RWPE2 (cell line): ENCODE results near the gene OR5M11.

Experiments used
- ATAC-seq: fragments of 200-7000 bp; cut with Tn5 transposase; 3 replicates; pipeline ENCODE4 v1.9.1; 2021; ENCODE audit warnings: low read depth
- DNase-seq: peaks from one replicate; pipeline ENCODE4 v3.0.0-alpha.2; 2020; ENCODE audit warnings: low spot score
- H3K27ac ChIP-seq: fragments of 450-650 bp; 2 replicates; pipeline ENCODE4 v1.5.1; 2017; ENCODE audit warnings: mild to moderate bottlenecking; ENCODE audit not compliant: poor library complexity, severe bottlenecking
- H3K27me3 ChIP-seq: fragments of 250-450 bp; sonication (Bioruptor Pico); 2 replicates; pipeline ENCODE4 v1.5.1; 2021; ENCODE audit warnings: mild to moderate bottlenecking, moderate library complexity; ENCODE audit not compliant: insufficient read depth, poor library complexity, severe bottlenecking
- H3K36me3 ChIP-seq: fragments of 250-450 bp; sonication (Bioruptor Pico); 2 replicates; pipeline ENCODE4 v1.5.1; 2020; ENCODE audit warnings: low read depth, mild to moderate bottlenecking, moderate library complexity
- H3K4me1 ChIP-seq: fragments of 250-450 bp; sonication (Bioruptor Pico); 2 replicates; pipeline ENCODE4 v1.5.1; 2021; ENCODE audit warnings: mild to moderate bottlenecking, moderate library complexity; ENCODE audit not compliant: insufficient read depth, poor library complexity, severe bottlenecking
- H3K4me3 ChIP-seq: fragments of 250-450 bp; sonication (Bioruptor Pico); 2 replicates; pipeline ENCODE4 v1.5.1; 2021; ENCODE audit warnings: mild to moderate bottlenecking, moderate library complexity; ENCODE audit not compliant: severe bottlenecking
- H3K9me3 ChIP-seq: fragments of 250-450 bp; sonication (Bioruptor Pico); 2 replicates; pipeline ENCODE4 v1.5.1; 2021; ENCODE audit warnings: mild to moderate bottlenecking, moderate library complexity; ENCODE audit not compliant: severe bottlenecking
- CTCF ChIP-seq: fragments of 450-650 bp; IDR thresholded peaks from one replicate; pipeline ENCODE4 v1.5.1; 2017; ENCODE audit warnings: mild to moderate bottlenecking, moderate library complexity; ENCODE audit not compliant: poor library complexity, severe bottlenecking

The OR5M11 gene

GRCh38 chr11:56509439-56509838 lies 33.6 kb downstream of the OR5M11 start:
- no peak for TF ChIP-seq CTCF
- no peaks in the 10 kb centered on the region for H3K27me3 ChIP-seq
- no peak for ATAC-seq

GRCh38 chr11:56497010-56497409 lies 46.0 kb downstream of the OR5M11 start:
- no peak overlapping the region for H3K4me3 ChIP-seq
- no peaks in the 10 kb centered on the region for H3K9me3 ChIP-seq
- no peaks in the 10 kb centered on the region for H3K4me1 ChIP-seq
- no peak for ATAC-seq
- H3K36me3 ChIP-seq = no peaks in the 10 kb centered on the region
- no peak for DNase-seq
- TF ChIP-seq CTCF = no peak
- H3K27ac ChIP-seq = no peak overlapping the region
- no peaks in the 10 kb centered on the region for H3K27me3 ChIP-seq

More at GRCh38 chr11:56509439-56509838, 33.6 kb downstream of the OR5M11 start:
- no peaks in the 10 kb centered on the region for H3K4me1 ChIP-seq
- no peaks in the 10 kb centered on the region for H3K9me3 ChIP-seq
- no peak for DNase-seq
- H3K36me3 ChIP-seq = no peaks in the 10 kb centered on the region
- no peak overlapping the region for H3K4me3 ChIP-seq
- no peak overlapping the region for H3K27ac ChIP-seq

DNA sequence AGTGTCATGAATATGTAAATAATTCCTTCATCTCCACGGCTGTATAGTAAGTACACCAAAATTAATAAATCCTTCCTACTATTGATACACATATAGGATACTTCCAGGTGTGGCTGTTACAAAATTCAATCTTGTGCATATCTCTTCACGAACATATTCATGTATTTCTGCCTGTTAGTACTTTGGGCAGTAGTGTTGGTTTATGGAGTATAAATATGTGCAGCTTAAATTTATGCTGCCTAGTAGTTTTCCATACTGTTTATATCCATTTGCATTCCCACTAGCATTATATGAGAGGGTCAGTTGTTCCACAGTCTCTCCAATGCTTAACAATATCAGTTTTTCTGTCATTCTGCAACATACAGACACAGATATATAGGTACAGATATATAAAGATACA lies 47.9 kb downstream of the OR5M11 start:
- no peak for TF ChIP-seq CTCF
- no peak overlapping the region for H3K27ac ChIP-seq
- no peaks in the 10 kb centered on the region for H3K36me3 ChIP-seq
- H3K4me1 ChIP-seq = no peaks in the 10 kb centered on the region
- no peak for DNase-seq
- no peaks in the 10 kb centered on the region for H3K27me3 ChIP-seq
- H3K9me3 ChIP-seq = no peaks in the 10 kb centered on the region
- no peak for ATAC-seq
- H3K4me3 ChIP-seq = no peak overlapping the region
